H9 (cell line): ENCODE results near the gene HOXD8. TPM values are rescaled to one million over a fixed set of nuclear protein-coding genes. Genes with fewer than 3 reads are reported as not detected.
A peak's percentile ranks its signal among the peaks of the same experiment; 100 is the strongest.

Experiments
- DNase-seq: peaks from one replicate; pipeline ENCODE4 v3.0.0-alpha.2; 2017
- H2AFZ ChIP-seq: one replicate; pipeline ENCODE4 v1.6.1; 2013; ENCODE audit warnings: mild to moderate bottlenecking, low read length, control low read depth, moderate library complexity
- H2AK5ac ChIP-seq: 2 replicates; pipeline ENCODE4 v1.6.1; 2013; ENCODE audit warnings: low read length, control low read depth, mixed read lengths; ENCODE audit not compliant: insufficient read length
- H2BK120ac ChIP-seq: one replicate; pipeline ENCODE4 v1.6.1; 2013; ENCODE audit warnings: low read depth, mild to moderate bottlenecking, low read length, control low read depth, inconsistent platforms; ENCODE audit not compliant: poor library complexity, severe bottlenecking
- H2BK12ac ChIP-seq: 2 replicates; pipeline ENCODE4 v1.6.1; 2013; ENCODE audit warnings: low read length, control low read depth, mixed read lengths, low read depth; ENCODE audit not compliant: insufficient read length
- H2BK15ac ChIP-seq: 2 replicates; pipeline ENCODE4 v1.6.1; 2013; ENCODE audit warnings: low read depth, low read length, control low read depth
- H2BK20ac ChIP-seq: one replicate; pipeline ENCODE4 v1.6.1; 2013; ENCODE audit warnings: low read depth, mild to moderate bottlenecking, low read length, control low read depth, inconsistent platforms; ENCODE audit not compliant: poor library complexity, severe bottlenecking
- H2BK5ac ChIP-seq: 2 replicates; pipeline ENCODE4 v1.6.1; 2013; ENCODE audit warnings: low read length, control low read depth, mixed read lengths; ENCODE audit not compliant: insufficient read length
- H3K14ac ChIP-seq: 2 replicates; pipeline ENCODE4 v1.6.1; 2013; ENCODE audit warnings: low read length, control low read depth; ENCODE audit not compliant: insufficient read depth
- H3K18ac ChIP-seq: 2 replicates; pipeline ENCODE4 v1.6.1; 2013; ENCODE audit warnings: low read depth, mild to moderate bottlenecking, mixed read lengths, low read length, control low read depth; ENCODE audit not compliant: insufficient read length
- H3K23ac ChIP-seq: 2 replicates; pipeline ENCODE4 v1.6.1; 2013; ENCODE audit warnings: low read length, control low read depth, mixed read lengths, low read depth; ENCODE audit not compliant: insufficient read length
- H3K23me2 ChIP-seq: 2 replicates; pipeline ENCODE4 v1.6.1; 2013; ENCODE audit warnings: low read depth, mild to moderate bottlenecking, mixed read lengths, low read length, control low read depth; ENCODE audit not compliant: insufficient read length, poor library complexity, severe bottlenecking
- H3K27ac ChIP-seq: 2 replicates; pipeline ENCODE4 v1.5.1; 2013; ENCODE audit warnings: low read length, control low read depth, mixed read lengths, low read depth; ENCODE audit not compliant: insufficient read length
- H3K27me3 ChIP-seq: 2 replicates; pipeline ENCODE4 v1.6.1; 2013; ENCODE audit warnings: low read length, control low read depth, inconsistent platforms; ENCODE audit not compliant: insufficient read depth
- H3K4ac ChIP-seq: 2 replicates; pipeline ENCODE4 v1.6.1; 2013; ENCODE audit warnings: low read depth, mild to moderate bottlenecking, control low read depth, inconsistent platforms, low read length, moderate library complexity
- H3K4me1 ChIP-seq: 2 replicates; pipeline ENCODE4 v1.6.1; 2013; ENCODE audit warnings: low read length, control low read depth, inconsistent platforms; ENCODE audit not compliant: insufficient read depth
- H3K4me2 ChIP-seq: 2 replicates; pipeline ENCODE4 v1.6.1; 2013; ENCODE audit warnings: low read length, control low read depth, mixed read lengths; ENCODE audit not compliant: insufficient read length, insufficient read depth
- H3K56ac ChIP-seq: 2 replicates; pipeline ENCODE4 v1.6.1; 2013; ENCODE audit warnings: low read depth, mild to moderate bottlenecking, mixed read lengths, low read length, control low read depth; ENCODE audit not compliant: insufficient read length
- H3K79me1 ChIP-seq: 2 replicates; pipeline ENCODE4 v1.6.1; 2013; ENCODE audit warnings: low read depth, mild to moderate bottlenecking, moderate library complexity, low read length, control low read depth, inconsistent platforms; ENCODE audit not compliant: insufficient read depth, poor library complexity, severe bottlenecking
- H3K79me2 ChIP-seq: 2 replicates; pipeline ENCODE4 v1.6.1; 2013; ENCODE audit warnings: low read length, control low read depth, inconsistent platforms; ENCODE audit not compliant: insufficient read depth
- H3K9ac ChIP-seq: 2 replicates; pipeline ENCODE4 v1.6.1; 2013; ENCODE audit warnings: low read length, control low read depth, mixed read lengths; ENCODE audit not compliant: insufficient read length; ENCODE audit errors: extremely low read depth
- H3K9me3 ChIP-seq: one replicate; pipeline ENCODE4 v1.6.1; 2013; ENCODE audit warnings: low read depth, low read length, inconsistent platforms; ENCODE audit not compliant: control insufficient read depth
- H3T11ph ChIP-seq: one replicate; pipeline ENCODE4 v1.6.1; 2013; ENCODE audit warnings: mild to moderate bottlenecking, low read length, control low read depth, inconsistent platforms
- H4K20me1 ChIP-seq: one replicate; pipeline ENCODE4 v1.6.1; 2013; ENCODE audit not compliant: control insufficient read depth, insufficient read length, insufficient read depth
- H4K5ac ChIP-seq: 2 replicates; pipeline ENCODE4 v1.6.1; 2013; ENCODE audit warnings: low read depth, mild to moderate bottlenecking, mixed read lengths, low read length, control low read depth; ENCODE audit not compliant: insufficient read length
- H4K8ac ChIP-seq: replicated peaks from 2 replicates; pipeline ENCODE4 v1.6.1; 2013; ENCODE audit warnings: low read length, control low read depth, mixed read lengths, low read depth; ENCODE audit not compliant: insufficient read length
- H4K91ac ChIP-seq: 2 replicates; pipeline ENCODE4 v1.6.1; 2013; ENCODE audit warnings: low read depth, mild to moderate bottlenecking, moderate library complexity, mixed read lengths, low read length, control low read depth; ENCODE audit not compliant: insufficient read length
- H3K27ac Mint-ChIP-seq, 3 experiments: 2 replicates in 2 of 3; 3 replicates in 1 of 3; pipeline ENCODE4 v1.8.0; 2020 to 2021; ENCODE audit warnings: mixed read lengths in 3 of 3, mild to moderate bottlenecking in 1 of 3, moderate library complexity in 1 of 3
- H3K27me3 Mint-ChIP-seq: 2 replicates; pipeline ENCODE4 v1.8.0; 2021; ENCODE audit warnings: low read depth, mild to moderate bottlenecking, moderate library complexity, mixed read lengths
- H3K36me3 Mint-ChIP-seq, 3 experiments: 2 replicates in 2 of 3; 3 replicates in 1 of 3; pipeline ENCODE4 v1.8.0; 2020 to 2021; ENCODE audit warnings: low read depth in 3 of 3, mixed read lengths in 3 of 3; ENCODE audit not compliant: insufficient read depth in 1 of 3
- H3K4me1 Mint-ChIP-seq, 2 experiments: 2 replicates each; pipeline ENCODE4 v1.8.0; 2020; ENCODE audit warnings: mixed read lengths in 2 of 2
- H3K4me3 Mint-ChIP-seq, 2 experiments: 2 replicates in 1 of 2; 3 replicates in 1 of 2; pipeline ENCODE4 v1.8.0; 2020 to 2021; ENCODE audit warnings: mild to moderate bottlenecking in 2 of 2, mixed read lengths in 2 of 2, moderate library complexity in 1 of 2
- H3K9me3 Mint-ChIP-seq, 2 experiments: 2 replicates in 1 of 2; 3 replicates in 1 of 2; pipeline ENCODE4 v1.8.0; 2020; ENCODE audit warnings: mild to moderate bottlenecking in 2 of 2, mixed read lengths in 2 of 2, moderate library complexity in 1 of 2
- WGBS: extraction: QIAGEN DNeasy Blood & Tissue Kit; methylation state at CpG from one replicate; pipeline ENCODE4 v1.1.7; 2013; ENCODE audit warnings: missing lambda C conversion rate, low lambda C conversion rate, mixed read lengths; ENCODE audit not compliant: insufficient read length; ENCODE audit errors: extremely low coverage; 5-methylcytosine and 5-hydroxymethylcytosine counted together
- total RNA-seq: library from RNA; stranded (reverse); gene quantifications from 2 replicates; pipeline ENCODE4 v1.2.1, GENCODE V29; 2021
- TF ChIP-seq, protein P1 (sequence below): fragments of 200-600 bp; sonication (generic); conservative IDR thresholded peaks from 3 replicates; pipeline ENCODE4 v1.8.0; 2021; ENCODE audit warnings: antibody characterized with exemption, mild to moderate bottlenecking

HOXD8 gene
- total RNA-seq, 1 experiment from 2014 or later, result not detected

DNA sequence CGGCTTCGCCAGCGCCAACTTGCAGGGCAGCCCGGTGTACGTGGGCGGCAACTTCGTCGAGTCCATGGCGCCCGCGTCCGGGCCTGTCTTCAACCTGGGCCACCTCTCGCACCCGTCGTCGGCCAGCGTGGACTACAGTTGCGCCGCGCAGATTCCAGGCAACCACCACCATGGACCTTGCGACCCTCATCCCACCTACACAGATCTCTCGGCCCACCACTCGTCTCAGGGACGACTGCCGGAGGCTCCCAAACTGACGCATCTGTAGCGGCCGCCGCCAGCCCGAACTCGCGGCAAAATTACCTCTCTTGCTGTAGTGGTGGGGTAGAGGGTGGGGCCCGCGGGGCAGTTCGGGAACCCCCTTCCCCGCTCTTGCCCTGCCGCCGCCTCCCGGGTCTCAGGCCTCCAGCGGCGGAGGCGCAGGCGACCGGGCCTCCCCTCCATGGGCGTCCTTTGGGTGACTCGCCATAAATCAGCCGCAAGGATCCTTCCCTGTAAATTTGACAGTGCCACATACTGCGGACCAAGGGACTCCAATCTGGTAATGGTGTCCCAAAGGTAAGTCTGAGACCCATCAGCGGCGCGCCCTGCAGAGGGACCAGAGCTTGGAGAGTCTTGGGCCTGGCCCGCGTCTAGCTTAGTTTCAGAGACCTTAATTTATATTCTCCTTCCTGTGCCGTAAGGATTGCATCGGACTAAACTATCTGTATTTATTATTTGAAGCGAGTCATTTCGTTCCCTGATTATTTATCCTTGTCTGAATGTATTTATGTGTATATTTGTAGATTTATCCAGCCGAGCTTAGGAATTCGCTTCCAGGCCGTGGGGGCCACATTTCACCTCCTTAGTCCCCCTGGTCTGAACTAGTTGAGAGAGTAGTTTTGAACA, 42.7 kb downstream of the HOXD8 start:
- WGBS, result no CpG with 5 or more reads among the region's 60 CpGs
- Histone ChIP-seq H2BK20ac (no peak overlapping the region), H4K91ac (no peak overlapping the region), H3T11ph (no peak overlapping the region), H2AFZ (no peak overlapping the region), H2BK12ac (no peak overlapping the region), H4K5ac (no peak overlapping the region), H3K4me2 (peak overlapping the region; percentile 8), H3K9ac (no peak overlapping the region), H3K9me3 (no peaks in the 10 kb centered on the region), H4K20me1 (no peaks in the 10 kb centered on the region), H2BK15ac (no peak overlapping the region), H3K23me2 (no peaks in the 10 kb centered on the region), H3K27ac (no peak overlapping the region), H4K8ac (no peak overlapping the region), H3K56ac (no peak overlapping the region), H2BK5ac (no peak overlapping the region), H2BK120ac (no peak overlapping the region), H3K4me1 (no peaks in the 10 kb centered on the region), H3K79me1 (no peaks in the 10 kb centered on the region), H3K4ac (no peak overlapping the region), H2AK5ac (no peak overlapping the region), H3K18ac (no peak overlapping the region), H3K14ac (no peak overlapping the region; the same call in 1 of the 2 replicates), H3K23ac (no peak overlapping the region), H3K79me2 (no peaks in the 10 kb centered on the region), H3K27me3 (peaks cover 98% of the 10 kb centered on the region)
- H3K27me3 Mint-ChIP-seq, result peaks cover 100% of the 10 kb centered on the region
- no peak overlapping the region for H3K27ac Mint-ChIP-seq
- H3K4me3 Mint-ChIP-seq, result peak overlapping the region; percentile 51 to 76
- TF ChIP-seq, protein P1, sequence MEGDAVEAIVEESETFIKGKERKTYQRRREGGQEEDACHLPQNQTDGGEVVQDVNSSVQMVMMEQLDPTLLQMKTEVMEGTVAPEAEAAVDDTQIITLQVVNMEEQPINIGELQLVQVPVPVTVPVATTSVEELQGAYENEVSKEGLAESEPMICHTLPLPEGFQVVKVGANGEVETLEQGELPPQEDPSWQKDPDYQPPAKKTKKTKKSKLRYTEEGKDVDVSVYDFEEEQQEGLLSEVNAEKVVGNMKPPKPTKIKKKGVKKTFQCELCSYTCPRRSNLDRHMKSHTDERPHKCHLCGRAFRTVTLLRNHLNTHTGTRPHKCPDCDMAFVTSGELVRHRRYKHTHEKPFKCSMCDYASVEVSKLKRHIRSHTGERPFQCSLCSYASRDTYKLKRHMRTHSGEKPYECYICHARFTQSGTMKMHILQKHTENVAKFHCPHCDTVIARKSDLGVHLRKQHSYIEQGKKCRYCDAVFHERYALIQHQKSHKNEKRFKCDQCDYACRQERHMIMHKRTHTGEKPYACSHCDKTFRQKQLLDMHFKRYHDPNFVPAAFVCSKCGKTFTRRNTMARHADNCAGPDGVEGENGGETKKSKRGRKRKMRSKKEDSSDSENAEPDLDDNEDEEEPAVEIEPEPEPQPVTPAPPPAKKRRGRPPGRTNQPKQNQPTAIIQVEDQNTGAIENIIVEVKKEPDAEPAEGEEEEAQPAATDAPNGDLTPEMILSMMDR, result no peak; the same call in 2 of the 3 replicates
- no peak for DNase-seq
- H3K9me3 Mint-ChIP-seq, result peaks cover 3 to 18% of the 10 kb centered on the region in 2 experiments
- peaks cover 0 to 3% (median 0%) of the 10 kb centered on the region in 3 experiments; a peak in 2 of 7 replicates for H3K36me3 Mint-ChIP-seq
- peaks cover 24 to 38% of the 10 kb centered on the region in 2 experiments for H3K4me1 Mint-ChIP-seq
